ENCODE measurements around the gene PAFAH2.
"Not testable (repeated sequence)": the region's sequence is repeated elsewhere in the genome, so short reads cannot be mapped to it uniquely, and the experiment has no call there.

PAFAH2 gene

DNA sequence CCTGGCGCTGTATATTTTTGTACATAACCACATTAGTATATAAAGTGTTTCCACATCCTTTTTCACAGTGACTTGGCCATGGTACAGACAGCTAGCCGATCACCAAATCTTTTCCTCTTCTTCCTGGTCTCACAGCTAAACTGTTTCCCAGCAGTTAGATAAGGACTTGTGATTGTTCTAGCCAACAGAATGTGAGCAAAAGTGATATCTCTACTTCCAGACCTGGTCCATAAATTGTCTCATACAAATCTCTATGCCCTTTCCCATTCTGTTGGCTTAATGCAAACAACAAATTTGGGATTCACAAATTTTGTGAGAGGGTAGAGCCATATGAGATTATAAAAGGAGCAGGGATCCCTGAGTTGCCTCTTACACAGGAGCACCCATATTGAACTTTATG lies 19.5 kb downstream of the PAFAH2 start:
- DNase-seq = no peak

DNA sequence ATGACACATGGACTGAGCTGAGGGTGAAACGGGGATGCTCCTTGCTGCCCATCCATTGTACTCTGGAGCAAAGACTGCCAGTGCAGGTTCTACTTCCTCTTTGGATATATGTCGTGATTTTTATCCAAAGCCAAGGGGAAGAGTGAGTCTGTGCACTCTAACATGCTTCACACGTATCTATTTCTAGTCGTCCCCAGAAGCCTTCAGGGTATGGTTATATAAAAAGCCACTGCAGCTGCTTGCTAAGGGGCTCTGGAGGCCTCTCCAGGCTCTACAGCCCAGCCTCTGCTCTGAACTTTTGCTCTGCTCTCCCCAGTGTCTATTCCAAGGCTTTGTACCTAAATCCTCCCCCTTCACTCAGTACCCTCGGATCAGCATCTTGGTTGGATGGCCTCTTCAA lies 20.1 kb downstream of the PAFAH2 start:
- DNase-seq = no peak

DNA sequence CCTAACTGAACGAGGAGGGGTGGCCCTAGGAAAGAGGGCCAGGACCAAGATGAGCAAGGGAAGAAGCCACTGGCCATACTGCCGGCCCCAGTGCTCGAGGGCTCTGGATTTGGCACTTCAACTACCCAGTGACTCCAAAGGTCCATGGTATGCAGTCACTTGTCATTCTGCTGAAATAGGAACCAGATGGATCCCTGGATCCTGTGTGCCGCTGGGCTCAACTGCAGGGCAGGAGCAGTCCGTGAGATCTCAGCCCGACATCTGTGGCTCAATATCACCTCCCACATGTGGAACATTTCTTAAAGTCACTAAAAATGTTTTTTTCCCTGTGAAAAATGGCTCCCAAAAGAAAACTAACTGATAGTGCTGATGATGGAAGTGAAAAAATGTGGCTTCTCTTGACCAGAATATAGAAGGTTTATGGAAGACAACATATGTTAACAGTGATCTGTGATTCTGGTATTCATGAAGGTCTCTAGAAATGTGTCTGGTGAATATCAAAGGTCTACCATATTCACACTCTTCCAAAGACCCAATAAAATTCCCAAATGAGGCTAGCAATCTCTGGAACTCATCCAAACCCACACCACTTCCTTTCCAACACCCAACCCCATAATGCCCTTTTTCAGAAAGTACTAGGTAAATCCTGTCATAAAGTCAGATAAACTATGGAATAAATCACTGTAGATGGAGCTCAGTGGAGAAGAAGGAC lies 24.1 kb downstream of the PAFAH2 start:
- DNase-seq = no peak

DNA sequence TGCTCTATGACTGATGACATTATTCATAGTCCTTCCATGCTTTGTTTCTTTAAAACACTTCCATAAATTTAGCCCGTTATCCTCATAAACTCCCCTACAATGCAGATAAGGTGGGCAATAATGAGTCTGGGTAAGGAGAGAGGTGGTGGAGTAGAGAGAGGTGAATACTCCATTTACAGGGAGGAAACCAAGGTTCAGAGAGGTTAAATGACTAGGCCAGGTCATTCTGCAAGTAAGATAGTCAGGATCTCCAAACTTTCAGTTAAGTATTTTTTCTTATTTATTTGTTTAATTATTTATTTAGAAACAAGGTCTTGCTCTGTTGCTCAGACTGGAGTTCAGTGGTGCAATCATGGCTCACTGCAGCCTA lies 26.1 kb downstream of the PAFAH2 start:
- DNase-seq = no peak

DNA sequence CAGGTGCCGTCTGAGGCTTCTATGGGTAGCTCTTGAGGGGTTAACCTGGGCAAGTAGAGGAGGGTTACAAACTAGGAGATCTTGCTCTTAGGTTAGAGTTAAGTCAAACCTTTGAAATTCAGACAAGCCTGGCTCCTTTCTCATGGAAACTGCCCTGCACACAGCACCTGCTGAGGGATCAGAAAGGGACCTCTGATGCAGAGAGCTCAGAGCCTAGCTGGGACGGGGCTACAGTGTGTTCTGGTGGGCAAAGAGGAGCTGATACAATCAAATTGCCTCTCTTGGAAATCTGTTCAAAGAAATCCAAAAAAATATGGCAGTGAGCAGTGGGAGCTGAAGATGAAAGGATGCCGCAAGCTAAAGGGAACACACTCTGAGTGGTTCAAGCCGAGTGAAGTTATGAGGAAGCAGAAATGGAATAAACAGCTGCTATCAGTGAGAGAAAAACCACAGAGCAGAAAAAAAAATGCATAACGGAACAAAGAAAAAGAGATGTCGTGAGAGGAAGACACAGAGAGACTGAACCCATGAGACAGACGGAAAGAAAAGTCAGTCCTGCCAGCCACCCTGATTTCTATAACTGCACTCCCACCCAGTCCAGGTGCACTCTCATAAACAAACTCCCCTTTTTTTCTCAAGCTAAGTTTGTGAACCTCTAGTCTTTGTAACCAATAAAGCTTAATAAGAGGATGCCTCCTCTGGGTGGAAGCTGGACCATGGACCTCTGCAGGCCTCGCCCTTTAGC lies 26.6 kb downstream of the PAFAH2 start:
- DNase-seq = no peak

DNA sequence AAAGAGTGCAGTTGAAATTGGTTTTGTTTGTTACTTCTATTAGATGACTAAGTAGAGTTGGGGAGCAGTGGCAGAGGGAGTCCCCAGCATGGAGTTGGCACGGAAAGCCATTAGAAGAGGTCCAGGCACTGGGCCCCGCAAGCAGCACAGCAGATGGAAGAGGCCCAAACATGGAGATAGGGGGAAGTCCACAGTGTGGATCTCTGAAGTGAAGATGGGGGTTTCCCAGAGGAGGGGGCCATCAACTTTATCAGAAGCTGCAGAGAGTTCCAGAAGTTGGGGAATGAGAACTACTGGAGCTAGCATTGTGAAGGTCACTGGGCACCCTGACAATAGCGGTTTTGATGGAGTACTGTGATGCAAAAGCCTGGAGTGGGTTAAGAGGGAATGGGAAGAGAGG lies 30.6 kb downstream of the PAFAH2 start:
- no peak for DNase-seq

DNA sequence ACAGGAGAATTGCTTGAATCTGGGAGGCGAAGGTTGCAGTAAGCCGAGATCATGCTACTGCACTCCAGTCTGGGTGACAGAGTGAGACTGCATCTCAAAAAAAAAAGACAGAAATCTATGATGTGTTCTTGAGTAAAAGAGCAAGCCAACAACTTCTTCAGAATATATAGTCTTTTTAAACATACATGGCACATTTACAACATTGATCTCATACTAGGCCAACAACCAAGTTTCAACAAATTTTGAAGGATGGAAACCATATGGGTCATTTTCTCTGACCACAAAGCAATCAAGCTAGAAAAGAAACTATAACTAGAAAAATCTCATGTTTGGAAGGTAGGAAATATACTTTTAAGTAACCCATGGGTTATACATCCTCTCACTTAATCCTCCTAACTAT lies 38.3 kb downstream of the PAFAH2 start:
- no peak for DNase-seq

DNA sequence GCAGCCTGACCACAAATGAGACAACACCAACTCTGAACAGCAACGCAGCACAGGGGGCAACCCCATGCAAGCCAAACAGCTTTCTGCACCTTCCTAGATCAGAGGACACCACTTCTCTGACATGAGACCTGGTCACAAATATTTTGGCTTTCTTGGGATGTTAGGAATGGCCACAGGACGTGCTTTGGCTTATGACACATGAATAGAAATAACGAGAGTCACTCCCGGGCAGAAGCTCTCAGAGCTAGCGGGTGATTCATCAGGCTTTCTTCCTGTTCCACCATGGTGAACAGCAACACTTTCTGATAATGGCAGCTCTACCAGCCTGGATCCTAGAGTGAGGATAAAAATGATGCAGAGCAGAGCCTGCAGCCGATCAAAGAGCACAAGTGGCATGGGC lies 39.4 kb downstream of the PAFAH2 start:
- DNase-seq = no peak

DNA sequence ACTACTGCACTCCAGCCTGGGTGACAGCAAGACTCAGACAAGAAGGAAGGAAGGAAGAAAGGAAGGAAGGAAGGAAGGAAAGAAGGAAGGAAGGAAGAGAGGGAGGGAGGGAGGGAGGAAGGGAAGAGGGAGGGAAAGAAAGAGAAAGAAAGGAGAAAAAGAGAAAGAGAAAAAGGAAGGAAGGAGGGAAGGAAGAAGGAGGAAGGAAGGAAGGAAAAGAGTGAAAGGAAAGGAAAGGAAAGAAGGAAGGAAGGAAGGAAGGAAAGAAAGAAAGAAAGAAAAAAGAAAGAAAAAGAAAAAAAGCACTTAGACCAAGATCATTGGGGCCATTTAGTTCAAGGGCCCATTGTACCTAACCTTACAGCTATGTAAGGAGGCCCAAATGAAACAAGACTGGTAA lies 42.3 kb downstream of the PAFAH2 start:
- no peak for DNase-seq

DNA sequence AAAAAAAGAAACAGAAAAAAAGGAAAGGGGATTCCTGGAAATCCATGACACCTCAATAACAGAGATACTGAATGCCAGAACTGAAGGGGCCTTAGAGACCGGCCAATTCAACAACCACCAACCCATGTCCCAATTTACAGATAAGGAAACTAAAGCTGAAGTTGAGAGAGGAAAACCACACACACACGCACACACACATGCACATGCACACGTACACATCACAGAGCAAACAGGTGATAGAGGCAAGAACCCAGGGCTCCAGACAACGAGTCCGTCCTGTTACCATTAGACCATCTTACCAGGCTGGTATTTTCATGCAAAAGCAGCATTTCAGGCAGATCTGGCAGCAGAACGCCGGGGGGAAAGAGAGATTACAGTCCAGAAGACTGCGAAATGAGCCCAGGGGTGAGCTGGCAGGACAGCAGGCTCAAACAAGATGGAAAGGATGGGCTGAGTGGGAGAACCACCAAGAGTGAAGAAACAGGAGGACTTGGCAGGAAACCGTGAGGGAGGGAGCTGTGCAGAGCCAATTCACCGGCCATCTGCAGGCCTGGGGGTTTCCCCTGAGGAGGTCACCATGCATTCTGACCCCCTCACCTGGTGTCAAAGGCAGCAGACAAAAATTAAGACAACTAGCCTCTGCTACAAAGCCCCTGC lies 43.5 kb downstream of the PAFAH2 start:
- DNase-seq = no peak

DNA sequence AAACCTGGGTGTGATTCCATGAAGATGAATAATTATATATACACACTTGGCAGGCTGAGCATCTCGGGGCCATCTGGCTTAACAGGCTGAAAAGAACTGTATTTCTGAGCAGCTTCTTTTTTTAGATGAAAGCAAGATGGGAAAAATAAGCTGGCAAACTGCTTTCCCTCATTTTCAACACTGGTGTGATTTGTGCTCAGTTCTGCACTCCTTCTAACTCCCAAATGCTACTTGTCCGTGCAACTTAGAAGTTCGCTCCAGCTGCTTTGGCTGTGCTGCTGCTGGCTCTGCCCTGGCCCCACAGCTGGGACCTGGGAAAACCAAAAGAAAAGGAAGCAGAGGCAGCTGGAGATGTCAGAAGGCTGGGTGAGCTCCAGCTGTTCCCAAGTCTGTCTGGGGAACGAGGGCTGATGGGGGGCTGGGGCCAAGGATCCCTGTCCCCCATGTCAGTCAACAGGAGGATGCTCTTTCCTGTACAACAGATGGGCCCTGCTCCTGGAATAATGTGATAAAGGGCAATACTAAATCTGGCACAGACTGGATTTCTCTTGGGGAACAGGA lies 44.9 kb downstream of the PAFAH2 start:
- DNase-seq = no peak

DNA sequence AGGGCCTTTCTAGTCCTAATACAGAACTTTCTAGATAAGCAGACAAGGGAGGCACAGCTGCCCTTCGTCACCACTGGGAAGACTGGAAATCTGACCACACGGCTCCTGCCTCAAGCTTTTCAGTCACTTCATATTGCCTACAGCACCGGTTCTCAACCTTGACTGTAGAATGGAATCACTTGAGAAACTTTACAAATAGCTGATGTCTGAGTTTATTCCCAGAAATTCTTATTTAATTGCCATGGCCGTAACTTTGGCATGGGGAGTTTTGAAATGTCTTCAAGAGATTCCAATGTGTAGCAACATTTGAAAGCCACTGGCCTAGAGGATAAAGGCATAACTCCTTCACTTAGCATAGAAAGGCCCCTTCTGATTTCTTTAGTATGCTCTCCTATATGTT lies 49.2 kb downstream of the PAFAH2 start:
- DNase-seq = no peak

DNA sequence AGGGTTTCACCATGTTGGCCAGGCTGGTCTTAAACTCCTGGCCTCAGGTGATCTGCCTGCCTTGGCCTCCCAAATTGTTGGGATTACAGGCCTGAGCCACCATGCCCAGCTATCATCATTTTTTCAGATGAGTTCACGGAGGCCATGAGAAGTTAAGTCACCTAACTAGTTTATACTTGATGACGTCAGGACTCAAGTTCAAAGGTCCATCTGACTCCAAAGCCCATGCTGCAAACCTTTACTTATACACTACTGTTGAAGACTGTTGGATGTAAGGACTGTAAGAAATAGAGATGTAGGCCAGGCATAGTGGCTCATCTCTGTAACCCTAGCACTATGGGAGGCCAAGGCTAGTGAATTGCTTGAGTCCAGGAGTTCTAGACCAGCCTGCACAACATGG lies 50.8 kb downstream of the PAFAH2 start:
- no peak for DNase-seq

DNA sequence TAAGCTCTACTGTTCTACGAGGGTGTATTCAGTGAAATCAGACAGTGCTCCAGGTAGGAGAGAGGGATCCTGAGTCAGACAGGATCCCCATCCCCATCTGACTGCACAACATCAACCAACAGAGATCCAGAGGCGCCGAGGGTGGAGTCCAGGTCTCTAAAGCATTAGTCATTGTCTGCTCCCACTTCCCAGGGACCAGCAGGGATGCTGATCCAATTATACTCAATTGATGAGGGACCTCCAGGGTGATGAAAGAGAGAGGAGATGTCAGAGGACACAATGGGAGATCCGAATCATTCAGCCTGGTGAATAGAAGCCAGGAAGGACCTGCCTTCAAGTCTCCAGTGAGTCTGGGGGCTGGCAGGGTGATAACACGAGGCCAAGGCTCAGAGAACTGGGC lies 52.1 kb downstream of the PAFAH2 start:
- no peak for DNase-seq

DNA sequence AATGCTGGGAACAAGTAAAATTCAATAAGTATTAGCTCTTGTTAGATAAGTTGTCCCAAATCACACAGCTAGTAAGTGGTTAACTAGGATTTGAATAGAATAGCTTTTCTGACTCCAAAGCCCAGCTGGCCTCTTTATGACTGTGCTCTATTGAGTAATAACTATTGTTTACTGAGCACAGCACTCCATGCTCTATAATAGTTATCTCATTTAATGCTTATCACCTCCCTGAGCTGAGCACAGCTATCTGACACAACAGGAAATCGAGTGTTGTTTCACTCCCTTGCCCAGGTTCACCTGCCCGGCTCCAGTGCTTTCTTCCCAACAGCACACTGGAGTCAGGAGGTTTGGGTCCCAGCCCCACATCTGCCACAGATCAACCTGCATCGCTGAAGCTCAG lies 52.9 kb downstream of the PAFAH2 start:
- DNase-seq = no peak

DNA sequence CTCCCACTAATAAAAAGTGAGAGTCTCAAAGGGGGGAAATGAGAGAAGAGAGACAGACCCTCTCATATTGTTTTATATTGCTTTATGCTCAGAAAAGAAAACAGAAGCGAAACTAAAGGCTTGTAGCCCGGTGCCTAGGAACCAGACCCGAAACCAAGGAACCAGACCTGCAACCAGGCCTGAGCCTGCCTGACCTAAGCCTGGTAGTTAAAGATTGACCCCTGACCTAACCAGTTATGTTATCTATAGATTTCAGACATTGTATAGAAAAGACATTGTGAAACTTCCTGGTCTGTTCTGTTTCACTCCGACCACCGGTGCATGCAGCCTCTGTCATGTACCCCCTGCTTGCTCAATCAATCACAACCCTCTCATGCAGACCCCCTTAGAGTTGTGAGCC lies 54.4 kb downstream of the PAFAH2 start:
- not testable (repeated sequence) for DNase-seq

DNA sequence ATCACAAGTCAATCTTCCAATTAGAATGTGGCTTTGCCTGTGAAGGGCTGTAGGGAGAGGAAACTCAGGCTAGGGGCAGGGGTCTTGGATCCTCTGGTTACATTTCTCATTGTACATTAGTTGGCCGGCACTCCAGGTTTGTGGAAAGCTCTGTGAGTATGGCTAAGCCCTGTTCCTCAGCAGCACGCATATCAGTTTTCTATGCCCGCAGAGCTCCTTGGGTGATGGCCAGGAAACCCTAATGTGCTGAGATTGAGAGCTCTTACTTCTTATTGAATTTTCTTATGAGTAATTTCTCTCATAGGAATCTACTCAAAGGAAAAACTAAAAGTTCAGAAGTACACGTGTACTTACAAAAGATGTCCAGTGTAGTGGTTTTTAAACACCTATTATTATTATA lies 60.9 kb downstream of the PAFAH2 start:
- DNase-seq = no peak

DNA sequence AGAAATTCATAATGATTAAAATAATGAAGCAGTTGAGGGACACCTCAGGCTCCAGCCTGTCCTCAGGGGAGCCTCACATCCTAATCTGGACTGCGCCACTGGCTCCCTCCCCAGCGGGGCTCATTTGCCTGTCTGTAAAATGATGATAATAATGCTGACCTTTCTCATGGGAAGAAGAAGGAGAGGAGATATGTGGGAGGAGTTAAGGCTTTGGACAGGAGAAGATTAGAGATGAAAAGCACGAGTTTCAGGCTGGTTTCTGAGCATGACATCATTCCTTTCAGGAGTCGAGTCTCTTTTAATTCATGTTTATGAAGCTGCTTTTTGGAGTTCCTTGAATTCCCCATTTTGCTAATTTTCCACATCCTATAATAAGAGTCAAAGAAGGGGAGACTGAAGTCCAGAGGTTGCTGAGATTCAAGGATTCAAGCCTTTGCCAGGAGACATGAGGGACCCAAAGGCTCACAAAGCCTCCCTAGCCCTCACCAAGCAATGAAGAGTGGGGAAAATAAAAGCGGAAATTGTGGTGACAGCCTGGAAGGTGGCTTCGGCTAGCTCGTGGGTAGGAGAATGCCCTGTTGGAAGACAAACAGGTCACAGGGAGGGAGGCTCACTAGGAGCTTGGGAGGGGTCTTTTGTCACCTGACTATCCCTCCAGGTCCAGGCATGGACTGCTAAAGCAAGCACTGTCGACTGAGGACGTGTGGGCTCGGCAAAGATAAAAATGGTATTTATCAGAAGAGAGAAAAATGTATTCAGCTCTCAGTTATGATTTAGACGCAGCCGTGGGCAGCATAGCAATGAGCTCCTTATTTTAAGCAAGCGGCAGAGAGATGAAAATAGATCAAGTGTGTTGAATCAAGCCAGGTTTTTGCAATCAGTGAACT lies 64.1 kb downstream of the PAFAH2 start:
- no peak for DNase-seq

DNA sequence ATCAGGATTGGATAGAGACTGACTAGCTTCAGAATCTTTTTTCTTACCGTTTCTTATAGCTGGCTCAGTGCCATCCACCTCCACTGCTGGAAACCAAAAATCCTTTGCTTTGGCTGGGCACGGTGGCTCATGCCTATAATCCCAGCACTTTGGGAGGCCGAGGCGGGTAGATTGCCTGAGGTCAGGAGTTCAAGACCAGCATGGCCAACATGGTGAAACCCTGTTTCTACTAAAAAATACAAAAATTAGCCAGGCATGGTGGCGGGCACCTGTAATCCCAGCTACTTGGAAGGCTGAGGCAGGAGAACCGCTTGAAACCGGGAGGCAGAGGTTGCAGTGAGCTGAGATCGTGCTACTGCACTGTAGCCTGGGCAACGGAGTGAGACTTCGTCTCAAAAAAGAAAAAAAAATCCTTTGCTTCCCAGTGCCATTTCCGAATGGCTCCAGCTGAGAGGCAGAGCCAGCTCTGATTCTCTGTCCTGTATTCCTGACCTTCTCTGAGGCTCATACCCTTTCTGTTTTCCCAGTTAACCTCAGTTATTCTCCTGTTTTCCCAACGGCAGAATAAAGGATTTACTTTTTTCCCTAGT lies 65.0 kb downstream of the PAFAH2 start:
- not testable (repeated sequence) for DNase-seq

DNA sequence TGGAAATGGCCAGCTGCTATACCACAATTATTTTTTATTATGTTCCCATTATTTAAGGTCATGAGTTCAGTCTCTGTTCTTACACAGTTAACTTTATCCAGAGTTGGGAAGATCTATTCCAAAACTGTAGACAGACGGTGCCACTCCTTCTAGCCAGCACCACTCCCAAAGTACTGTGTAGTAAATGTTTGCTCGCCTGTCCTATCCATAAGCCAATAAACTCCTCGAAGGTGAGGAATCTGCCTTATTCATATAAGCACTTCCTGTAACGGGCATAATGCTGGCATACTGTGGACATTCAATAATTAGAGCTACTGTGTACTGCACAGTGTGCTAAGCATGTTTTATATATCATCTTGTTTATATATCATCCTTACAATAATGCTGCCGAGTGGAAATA lies 65.5 kb downstream of the PAFAH2 start:
- DNase-seq = no peak

DNA sequence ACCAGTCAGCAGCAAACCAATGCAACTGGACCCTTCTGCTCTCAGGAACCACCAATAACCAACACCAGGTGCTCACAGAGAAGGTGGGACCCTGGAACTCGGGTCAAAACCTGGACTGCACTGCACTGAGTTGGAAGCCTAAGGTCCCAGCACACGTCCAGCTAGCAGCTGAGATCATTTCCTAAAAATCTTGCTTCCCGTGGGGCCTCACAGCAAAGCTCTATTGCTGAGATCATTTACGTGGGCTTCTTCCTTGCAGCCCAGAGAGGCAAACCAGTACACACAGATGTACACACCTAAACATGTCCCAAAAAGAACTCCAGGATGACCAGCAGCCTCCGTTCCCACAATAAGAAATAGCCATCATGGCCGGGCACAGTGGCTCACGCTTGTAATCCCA lies 68.8 kb downstream of the PAFAH2 start:
- no peak for DNase-seq

DNA sequence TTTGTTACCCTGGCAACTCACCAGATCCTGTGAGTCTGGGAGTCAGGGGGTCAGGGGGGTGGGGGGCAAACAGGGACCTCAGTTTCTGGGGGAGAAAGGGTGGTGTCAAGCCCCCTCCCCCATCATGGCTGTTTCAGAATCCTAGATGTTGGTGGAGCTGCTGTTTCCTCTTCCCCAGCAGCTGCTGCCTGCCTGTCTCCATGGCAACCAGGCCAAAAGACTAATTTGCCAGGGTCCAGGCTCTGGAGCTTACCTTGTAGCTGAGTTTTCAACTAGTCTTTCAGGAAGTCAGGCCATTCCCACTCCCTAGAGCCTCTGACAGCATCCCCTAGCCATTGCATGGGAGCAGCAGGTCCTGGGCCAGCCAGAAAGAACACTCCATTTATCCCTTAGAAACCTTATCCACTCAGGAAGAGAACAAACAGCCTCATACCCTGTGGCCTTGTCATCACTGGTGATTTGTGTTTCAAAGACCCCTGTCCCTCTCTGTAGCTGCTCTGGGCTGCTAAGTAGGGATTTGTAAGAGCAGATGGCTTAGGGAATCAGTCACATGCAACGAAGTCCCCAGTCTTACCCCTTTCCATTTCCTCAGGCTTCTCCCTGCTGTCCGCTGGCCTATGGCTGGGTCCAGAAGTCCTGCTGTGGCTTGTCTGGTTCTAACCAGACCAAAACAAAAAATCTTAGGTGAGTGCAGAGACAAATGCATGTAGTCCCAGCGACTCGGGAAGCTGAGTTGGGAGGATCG lies 70.2 kb downstream of the PAFAH2 start:
- DNase-seq = peak; percentile 33

Data from RPMI8226 (cell line).